Measurements from ENCODE around the gene SPAG6.

The SPAG6 gene

GRCh38 chr10:22444219-22444788, 99.0 kb downstream of the SPAG6 start:
- Histone ChIP-seq H3K9ac (ENCODE audit: low read length) (no peak overlapping the region), H3K9me3 (replicated peaks; ENCODE audit: insufficient read depth, low read length) (no peaks in the 10 kb centered on the region), H3K4me1 (ENCODE audit: low read length) (no peaks in the 10 kb centered on the region), H3K36me3 (replicated peaks; ENCODE audit: insufficient read depth, low read length) (no peaks in the 10 kb centered on the region), H2AFZ (ENCODE audit: low read length) (no peak overlapping the region), H3K79me2 (ENCODE audit: low read length) (no peaks in the 10 kb centered on the region), H3K9me2 (replicated peaks; ENCODE audit: insufficient read depth, low read length) (no peaks in the 10 kb centered on the region), H3K27me3 (replicated peaks; ENCODE audit: insufficient read depth, low read length) (no peaks in the 10 kb centered on the region), H3K27ac (ENCODE audit: low read length) (no peak overlapping the region), H4K20me1 (ENCODE audit: insufficient read depth, low read length) (no peaks in the 10 kb centered on the region), H3K4me2 (ENCODE audit: low read depth, low read length) (no peak overlapping the region), H3F3A (ENCODE audit: insufficient read depth, low read length) (no peaks in the 10 kb centered on the region), H3K4me3 (ENCODE audit: low read length) (no peak overlapping the region)
- DNase-seq: no peak
- TF ChIP-seq EZH2phosphoT487 (IDR thresholded peaks at IDR 0.05; ENCODE audit: low read length) (no peak), EZH2 (optimal IDR thresholded peaks at IDR 0.05; ENCODE audit: low read depth, low read length) (no peak), CTCF (IDR thresholded peaks at IDR 0.05; ENCODE audit: low read length) (no peak)

GRCh38 chr10:22445495-22445894, 100.2 kb downstream of the SPAG6 start:
- Histone ChIP-seq H2AFZ (ENCODE audit: low read length) (no peak overlapping the region), H3K4me1 (ENCODE audit: low read length) (no peaks in the 10 kb centered on the region), H3K27me3 (replicated peaks; ENCODE audit: insufficient read depth, low read length) (no peaks in the 10 kb centered on the region), H3K9me3 (replicated peaks; ENCODE audit: insufficient read depth, low read length) (no peaks in the 10 kb centered on the region), H3K9ac (ENCODE audit: low read length) (no peak overlapping the region), H3K27ac (ENCODE audit: low read length) (no peak overlapping the region), H3K4me3 (ENCODE audit: low read length) (no peak overlapping the region), H3K9me2 (replicated peaks; ENCODE audit: insufficient read depth, low read length) (no peaks in the 10 kb centered on the region), H3F3A (ENCODE audit: insufficient read depth, low read length) (no peaks in the 10 kb centered on the region), H3K4me2 (ENCODE audit: low read depth, low read length) (no peak overlapping the region), H4K20me1 (ENCODE audit: insufficient read depth, low read length) (no peaks in the 10 kb centered on the region), H3K79me2 (ENCODE audit: low read length) (no peaks in the 10 kb centered on the region), H3K36me3 (replicated peaks; ENCODE audit: insufficient read depth, low read length) (no peaks in the 10 kb centered on the region)
- TF ChIP-seq EZH2 (optimal IDR thresholded peaks at IDR 0.05; ENCODE audit: low read depth, low read length) (no peak), CTCF (IDR thresholded peaks at IDR 0.05; ENCODE audit: low read length) (no peak), EZH2phosphoT487 (IDR thresholded peaks at IDR 0.05; ENCODE audit: low read length) (no peak)
- DNase-seq: no peak

GRCh38 chr10:22447068-22447467, 101.8 kb downstream of the SPAG6 start:
- Histone ChIP-seq H3K4me2 (ENCODE audit: low read depth, low read length) (no peak overlapping the region), H3K27me3 (replicated peaks; ENCODE audit: insufficient read depth, low read length) (no peaks in the 10 kb centered on the region), H3K27ac (ENCODE audit: low read length) (no peak overlapping the region), H3F3A (ENCODE audit: insufficient read depth, low read length) (no peaks in the 10 kb centered on the region), H4K20me1 (ENCODE audit: insufficient read depth, low read length) (no peaks in the 10 kb centered on the region), H3K9ac (ENCODE audit: low read length) (no peak overlapping the region), H3K79me2 (ENCODE audit: low read length) (no peaks in the 10 kb centered on the region), H3K9me2 (replicated peaks; ENCODE audit: insufficient read depth, low read length) (no peaks in the 10 kb centered on the region), H3K4me1 (ENCODE audit: low read length) (no peaks in the 10 kb centered on the region), H3K36me3 (replicated peaks; ENCODE audit: insufficient read depth, low read length) (no peaks in the 10 kb centered on the region), H2AFZ (ENCODE audit: low read length) (no peak overlapping the region), H3K4me3 (ENCODE audit: low read length) (no peak overlapping the region), H3K9me3 (replicated peaks; ENCODE audit: insufficient read depth, low read length) (no peaks in the 10 kb centered on the region)
- DNase-seq: no peak
- TF ChIP-seq EZH2 (optimal IDR thresholded peaks at IDR 0.05; ENCODE audit: low read depth, low read length) (no peak), CTCF (IDR thresholded peaks at IDR 0.05; ENCODE audit: low read length) (no peak), EZH2phosphoT487 (IDR thresholded peaks at IDR 0.05; ENCODE audit: low read length) (no peak)
